ENCODE data around the gene RIN3.

The RIN3 gene

GRCh38 chr14:92511453-92512238 is 1.9 kb upstream of the RIN3 start:
- no peak for DNase-seq (ENCODE audit: low read depth, low spot score)

DNA sequence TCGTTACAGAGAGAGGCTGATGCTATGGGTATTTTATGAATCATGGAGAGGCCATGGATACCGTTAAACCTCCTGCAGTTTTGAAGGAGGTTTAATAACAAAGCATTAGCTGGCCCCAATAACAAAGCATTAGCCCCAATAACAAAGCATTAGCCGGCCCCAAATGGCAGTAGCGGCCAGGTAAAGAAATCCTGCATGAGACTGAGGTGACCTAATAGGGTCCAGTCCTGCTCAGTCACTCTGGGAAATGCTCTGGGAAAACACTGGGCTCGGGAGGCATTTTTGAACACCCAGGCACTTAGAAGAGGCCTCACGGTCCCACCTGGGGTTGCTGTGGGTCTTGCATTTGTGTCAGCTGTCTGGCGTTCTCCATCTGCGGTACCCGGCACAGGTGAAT is 776 bp upstream of the RIN3 start:
- no peak for DNase-seq (ENCODE audit: low read depth, low spot score)

GRCh38 chr14:92513966-92514843 is 624 bp downstream of the RIN3 start:
- no peak for DNase-seq (ENCODE audit: low read depth, low spot score)

DNA sequence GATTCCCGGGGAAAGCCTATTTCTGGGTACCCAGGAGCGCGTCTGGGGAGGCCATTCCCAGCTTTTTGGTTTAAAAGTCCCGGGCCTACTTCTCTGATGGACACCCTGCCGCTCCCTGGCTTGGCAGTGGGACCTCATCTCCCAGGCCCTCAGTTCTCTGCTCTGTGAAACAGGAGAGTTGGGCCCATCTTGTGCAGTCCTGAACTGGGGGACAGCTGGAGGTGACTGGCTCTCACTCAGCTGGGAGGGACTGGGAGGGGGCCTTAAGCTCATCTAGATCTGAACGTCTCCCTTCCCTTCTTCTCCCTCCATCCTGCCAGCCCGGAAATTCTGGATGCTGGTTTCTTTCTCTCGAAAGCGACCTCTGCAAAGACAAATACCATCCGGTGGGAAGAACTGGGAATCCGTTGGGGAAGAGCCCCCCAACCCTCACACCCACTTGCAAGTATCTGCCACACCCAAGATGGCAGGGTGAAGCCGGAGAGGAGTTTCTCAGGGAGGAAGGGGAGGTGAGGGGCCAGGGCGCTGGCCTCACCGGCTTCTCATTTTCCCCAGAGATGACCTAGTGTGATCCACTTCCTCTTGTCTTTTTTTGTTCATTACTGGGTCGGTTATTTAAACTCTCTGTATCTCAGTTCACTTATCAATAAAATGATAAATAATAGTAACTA is 1.4 kb downstream of the RIN3 start:
- no peak for DNase-seq (ENCODE audit: low read depth, low spot score)

DNA sequence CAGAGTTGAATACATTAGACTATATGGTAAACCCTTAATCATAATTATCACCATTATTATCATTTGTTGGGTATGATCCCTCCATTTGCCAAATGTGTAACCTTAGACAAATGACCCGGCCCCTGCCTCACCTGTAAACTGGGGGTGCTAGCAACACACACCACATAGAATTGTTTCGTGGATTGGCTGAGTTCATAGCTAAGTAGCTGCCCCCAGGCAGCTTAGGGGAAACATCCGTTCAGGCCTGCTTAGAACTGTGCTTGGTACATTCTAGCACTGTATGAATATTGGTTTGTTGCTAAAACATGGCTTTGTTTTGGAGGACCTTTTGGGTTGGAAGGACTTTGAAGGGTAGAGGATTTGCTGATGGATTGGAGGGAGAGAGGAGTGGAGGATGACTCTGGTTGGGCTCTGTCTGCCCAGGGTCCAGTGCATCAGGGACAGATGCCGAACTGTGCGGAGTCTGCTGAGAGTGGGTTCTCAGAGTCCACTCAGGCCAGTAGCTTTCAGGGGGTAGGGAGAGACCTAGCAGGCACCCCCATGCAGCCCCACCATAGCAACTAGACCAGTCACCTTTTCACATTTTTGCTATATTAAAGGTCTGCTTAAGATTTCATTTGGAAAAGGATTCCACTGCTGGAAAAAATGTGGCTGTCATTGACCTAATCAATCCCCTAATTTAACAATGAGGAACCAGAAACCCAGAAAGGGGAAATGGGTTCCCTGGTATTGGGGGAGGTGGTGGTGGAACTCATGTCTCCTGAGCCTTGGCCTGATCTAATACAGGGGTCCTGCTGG is 2.2 kb downstream of the RIN3 start:
- DNase-seq (ENCODE audit: low read depth, low spot score), result no peak

DNA sequence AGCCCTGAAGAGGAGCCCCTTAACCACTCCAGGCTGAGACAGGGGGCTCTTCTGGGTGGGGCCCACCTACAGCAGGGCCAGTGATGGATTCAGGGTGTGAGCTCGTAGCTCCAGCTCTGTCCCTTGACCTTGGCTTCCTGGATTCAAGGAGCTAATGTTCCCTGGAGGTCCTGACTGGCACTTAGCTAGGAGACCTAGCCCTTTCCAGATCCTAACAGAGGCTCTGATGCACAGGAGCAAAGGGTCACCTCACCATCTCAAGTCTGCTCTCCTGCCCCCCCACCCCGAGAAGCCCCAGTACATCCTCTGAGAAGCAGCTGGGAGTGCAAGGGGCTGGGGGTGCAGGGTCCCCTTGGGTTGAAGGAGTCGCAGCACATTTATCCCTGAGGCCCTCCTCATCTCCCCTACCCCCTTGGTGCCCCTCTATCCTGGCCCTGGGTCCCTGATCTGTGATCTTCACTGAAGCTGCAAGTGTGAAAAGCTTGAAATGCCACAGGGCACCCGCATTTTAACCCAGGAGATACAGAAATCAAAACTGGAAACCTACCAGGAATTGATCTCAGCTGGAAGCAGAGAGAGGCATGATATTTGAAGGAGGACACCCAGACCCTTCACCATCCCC is 2.9 kb downstream of the RIN3 start:
- no peak for DNase-seq (ENCODE audit: low read depth, low spot score)

- no peak for DNase-seq (ENCODE audit: low read depth, low spot score)
These were observed 3.5 kb downstream of the RIN3 start for GRCh38 chr14:92516966-92517506.

- DNase-seq (ENCODE audit: low read depth, low spot score), result no peak
These were observed 4.2 kb downstream of the RIN3 start for GRCh38 chr14:92517761-92518160.

GRCh38 chr14:92519246-92520101 is 5.9 kb downstream of the RIN3 start:
- DNase-seq (ENCODE audit: low read depth, low spot score), result no peak

- DNase-seq (ENCODE audit: low read depth, low spot score), result no peak
These were observed 6.8 kb downstream of the RIN3 start for GRCh38 chr14:92520102-92521057.

- no peak for DNase-seq (ENCODE audit: low read depth, low spot score)
These were observed 7.5 kb downstream of the RIN3 start for GRCh38 chr14:92521058-92521415.

DNA sequence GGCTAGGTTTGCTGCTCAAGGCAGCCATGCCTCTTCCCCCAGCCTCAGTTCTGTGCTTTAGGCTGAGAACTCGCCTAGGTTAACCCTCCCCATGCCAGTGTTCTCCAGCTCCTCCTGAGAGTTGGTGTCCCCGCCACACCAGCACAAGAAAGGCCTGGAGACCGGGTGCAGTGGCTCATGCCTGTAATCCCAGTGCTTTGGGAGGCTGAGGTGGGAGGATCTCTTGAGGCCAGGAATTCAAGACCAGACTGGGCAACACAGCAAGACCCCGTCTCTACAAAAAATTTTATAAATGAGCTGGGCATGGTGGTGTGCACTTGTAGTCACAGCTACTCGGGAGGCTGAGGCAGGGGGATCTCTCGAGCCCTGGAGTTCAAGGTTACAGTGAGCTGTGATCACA is 10.2 kb downstream of the RIN3 start:
- no peak for DNase-seq (ENCODE audit: low read depth, low spot score)

GRCh38 chr14:92524602-92525185 is 11.1 kb downstream of the RIN3 start:
- DNase-seq (ENCODE audit: low read depth, low spot score), result no peak

DNA sequence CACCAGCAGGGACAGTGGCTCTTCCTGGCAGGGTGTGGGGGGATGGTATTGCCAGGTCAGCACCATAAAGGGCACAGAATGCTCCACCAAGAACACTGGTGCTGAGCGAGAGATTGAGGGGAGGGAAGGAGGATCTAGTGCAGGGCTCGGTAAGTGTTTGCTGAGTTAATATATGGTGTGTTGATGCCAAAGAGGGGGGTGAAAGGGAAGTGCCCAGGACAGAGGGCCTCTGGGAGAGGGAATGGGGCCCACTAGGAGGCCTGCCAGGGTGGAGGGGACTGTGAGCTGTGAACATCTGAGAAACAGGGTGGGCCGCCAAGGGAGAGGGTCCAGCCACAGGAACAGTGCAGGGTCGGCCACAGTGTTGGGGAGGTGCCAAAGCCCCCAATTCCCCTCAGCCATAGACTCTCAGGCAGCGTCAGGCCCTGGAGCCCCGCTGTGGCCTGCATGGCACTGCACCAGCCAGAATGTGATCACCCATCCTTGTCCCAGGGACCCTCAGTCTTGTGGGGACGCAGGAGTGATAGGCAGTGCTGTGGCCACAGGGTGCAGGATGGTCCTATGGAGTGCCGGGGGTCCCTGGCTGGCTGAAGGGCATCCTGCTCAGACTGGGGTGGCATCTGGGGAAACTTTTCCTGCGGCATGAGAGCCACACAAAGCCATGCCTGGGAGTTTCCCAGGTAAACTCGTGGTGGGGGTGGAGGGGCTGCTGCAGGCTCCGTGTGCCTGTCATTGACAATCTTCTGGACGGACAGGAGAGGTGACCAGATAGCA is 11.9 kb downstream of the RIN3 start:
- DNase-seq (ENCODE audit: low read depth, low spot score), result no peak

- DNase-seq (ENCODE audit: low read depth, low spot score), result no peak
These were observed 14.1 kb downstream of the RIN3 start for GRCh38 chr14:92527721-92528120.

DNA sequence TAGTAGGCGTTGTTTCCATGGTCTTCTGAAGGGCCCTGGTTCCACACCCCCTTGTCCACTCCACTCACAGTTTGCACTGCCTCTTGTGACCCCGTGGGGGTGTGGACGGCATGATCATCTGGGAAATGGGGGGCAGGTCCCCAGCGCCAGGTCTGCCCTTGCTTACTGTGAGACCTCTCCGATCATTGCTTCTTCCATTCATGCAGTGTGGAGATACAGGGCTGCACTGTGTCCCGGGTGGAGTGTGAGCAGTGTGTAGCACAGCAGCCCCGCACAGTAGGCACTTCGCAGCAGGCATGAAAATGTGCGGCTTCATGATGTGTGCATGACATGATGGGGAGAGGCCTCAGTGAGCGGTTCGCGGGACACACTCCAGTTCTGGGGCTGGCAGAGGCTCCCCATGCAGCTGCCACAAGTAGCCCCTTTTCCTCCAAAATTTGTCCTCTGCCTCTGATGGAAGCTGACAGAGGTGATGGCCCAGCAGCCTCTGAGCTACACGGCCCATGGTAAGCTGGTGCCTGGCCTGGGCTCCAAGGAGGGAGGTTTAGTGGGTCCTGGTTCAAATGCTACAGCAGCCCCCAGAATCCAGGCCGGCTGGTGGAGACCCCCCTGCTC is 15.0 kb downstream of the RIN3 start:
- no peak for DNase-seq (ENCODE audit: low read depth, low spot score)

GRCh38 chr14:92529903-92530302 is 16.3 kb downstream of the RIN3 start:
- no peak for DNase-seq (ENCODE audit: low read depth, low spot score)
